GM12878 (cell line): ENCODE results near the gene NUDCD3. TPM values are rescaled to one million over a fixed set of nuclear protein-coding genes. Genes with fewer than 3 reads are reported as not detected.

ENCODE experiments used
- ATAC-seq: fragments of 200-7000 bp; cut with Tn5 transposase; 3 replicates; pipeline ENCODE4 v1.9.1; 2020; ENCODE audit warnings: mild to moderate bottlenecking, moderate library complexity
- BruUV-seq: library from RNA; stranded (reverse); fragments of 400-500 nt; replicated peaks from 2 replicates; lab custom pipeline; 2021; lab: Mats Ljungman, UMichigan
- CTCF ChIA-PET: fragments of 300-600 bp; sonication (Branson Sonifier 250); formaldehyde crosslinking; extraction: SDS; loops from one replicate; lab custom pipeline; 2021; ENCODE audit warnings: inconsistent platforms; lab: Yijun Ruan, JAX
- POLR2A ChIA-PET: fragments of 350-600 bp; formaldehyde crosslinking; extraction: SDS; loops from one replicate; lab custom pipeline; 2021; ENCODE audit warnings: inconsistent platforms; lab: Charles Lee
- RAD21 ChIA-PET: fragments of 300-600 bp; sonication (Branson Sonifier 250); formaldehyde crosslinking; loops from one replicate; lab custom pipeline; 2023; ENCODE audit warnings: antibody characterized with exemption; ENCODE audit not compliant: unreplicated experiment; lab: Charles Lee
- SMC1A ChIA-PET: fragments of 300-600 bp; sonication (Branson Sonifier 250); formaldehyde crosslinking; loops from one replicate; lab custom pipeline; 2023; ENCODE audit not compliant: unreplicated experiment, uncharacterized antibody; lab: Charles Lee
- DNase-seq: peaks from one replicate; pipeline ENCODE4 v3.0.0-alpha.2; 2011; ENCODE audit warnings: low read depth, low spot score
- FAIRE-seq: peaks from 3 replicates; lab custom pipeline; 2011; peaks lifted over from hg19 to GRCh38; lab: Jason Lieb, UNC
- H2AFZ ChIP-seq: 2 replicates; pipeline ENCODE4 v1.6.0; 2011; ENCODE audit warnings: low read depth, low read length, control low read depth; ENCODE audit not compliant: control insufficient read depth
- H3K27ac ChIP-seq: 2 replicates; pipeline ENCODE4 v1.5.1; 2011; ENCODE audit warnings: control low read depth; ENCODE audit not compliant: control insufficient read depth, insufficient read depth
- H3K27me3 ChIP-seq, 2 experiments: replicated peaks in 1 of 2; 2 replicates each; pipeline versions ENCODE4 v1.6.0 to v1.6.1; 2011; ENCODE audit warnings: low read length in 1 of 2; ENCODE audit not compliant: control insufficient read depth in 2 of 2, insufficient read depth in 2 of 2
- H3K36me3 ChIP-seq, 2 experiments: 2 replicates each; pipeline ENCODE4 v1.5.1; 2011; ENCODE audit warnings: low read length in 1 of 2; ENCODE audit not compliant: control insufficient read depth in 2 of 2, insufficient read depth in 2 of 2
- H3K4me1 ChIP-seq: 2 replicates; pipeline ENCODE4 v1.6.1; 2011; ENCODE audit warnings: mild to moderate bottlenecking, low read length, moderate library complexity, mixed read lengths; ENCODE audit not compliant: control insufficient read depth, insufficient read depth
- H3K4me2 ChIP-seq: 2 replicates; pipeline ENCODE4 v1.6.0; 2011; ENCODE audit warnings: control low read depth; ENCODE audit not compliant: control insufficient read depth, insufficient read depth
- H3K4me3 ChIP-seq: fragments of 200-600 bp; sonication (generic); 2 replicates; pipeline ENCODE4 v1.5.1; 2016
- H3K79me2 ChIP-seq: 2 replicates; pipeline ENCODE4 v1.6.0; 2011; ENCODE audit warnings: low read length; ENCODE audit not compliant: control insufficient read depth, insufficient read depth
- H3K9ac ChIP-seq: 2 replicates; pipeline ENCODE4 v1.8.0; 2011; ENCODE audit warnings: low read length, control low read depth, mixed read lengths; ENCODE audit not compliant: control insufficient read depth, insufficient read depth
- H3K9me3 ChIP-seq: replicated peaks from 3 replicates; pipeline ENCODE4 v1.5.1; 2011; ENCODE audit warnings: mild to moderate bottlenecking, low read length; ENCODE audit not compliant: control insufficient read depth, insufficient read depth
- H4K20me1 ChIP-seq: 2 replicates; pipeline ENCODE4 v1.6.0; 2011; ENCODE audit not compliant: control insufficient read depth, insufficient read depth
- BHLHE40 ChIP-seq, 2 experiments: fragments of 450-650 bp in 1 of 2; IDR thresholded peaks; 2 replicates each; pipeline ENCODE4 v1.6.1; 2011 to 2017; ENCODE audit warnings: low read depth in 2 of 2, borderline replicate concordance in 1 of 2, improper control_type of control experiment in 1 of 2, low read length in 1 of 2, mild to moderate bottlenecking in 1 of 2
- CEBPB ChIP-seq, 2 experiments: fragments of 150-350 bp in 1 of 2; IDR thresholded peaks; 2 replicates each; pipeline ENCODE4 v1.6.1; 2012 to 2014; ENCODE audit warnings: low read depth in 2 of 2, low read length in 2 of 2, borderline replicate concordance in 1 of 2, inconsistent platforms in 1 of 2
- CHD4 ChIP-seq: fragments of 200-600 bp; sonication (generic); IDR thresholded peaks from 2 replicates; pipeline ENCODE4 v1.6.1; 2016; ENCODE audit warnings: mild to moderate bottlenecking
- NFYB ChIP-seq: IDR thresholded peaks from 2 replicates; pipeline ENCODE4 v1.6.1; 2011; ENCODE audit warnings: low read depth, mild to moderate bottlenecking, low read length, improper control_type of control experiment, moderate library complexity; ENCODE audit not compliant: insufficient read depth
- POLR2A ChIP-seq: IDR thresholded peaks from 2 replicates; pipeline ENCODE4 v1.6.1; 2011; ENCODE audit warnings: low read depth, mild to moderate bottlenecking, low read length
- POLR2AphosphoS5 ChIP-seq: IDR thresholded peaks from 2 replicates; pipeline ENCODE4 v1.6.1; 2011; ENCODE audit warnings: mild to moderate bottlenecking, low read length, inconsistent platforms
- RELA ChIP-seq: fragments of 450-650 bp; IDR thresholded peaks from 2 replicates; pipeline ENCODE4 v1.8.0; 2014; ENCODE audit warnings: borderline replicate concordance; ENCODE audit not compliant: partially characterized antibody
- SIN3A ChIP-seq: IDR thresholded peaks from 2 replicates; pipeline ENCODE4 v1.6.1; 2012; ENCODE audit warnings: low read depth, low read length, improper control_type of control experiment
- SMAD1 ChIP-seq: fragments of 450-650 bp; IDR thresholded peaks from 2 replicates; pipeline ENCODE4 v1.6.1; 2018; ENCODE audit warnings: mild to moderate bottlenecking, low read depth; ENCODE audit not compliant: partially characterized antibody
- SP1 ChIP-seq: IDR thresholded peaks from one replicate; pipeline ENCODE4 v1.6.1; 2011; ENCODE audit warnings: low read depth, low read length
- SPI1 ChIP-seq: IDR thresholded peaks from 2 replicates; pipeline ENCODE4 v1.6.1; 2011; ENCODE audit warnings: low read depth, mild to moderate bottlenecking, low read length, moderate library complexity, borderline replicate concordance; ENCODE audit not compliant: insufficient read depth
- STAT3 ChIP-seq: IDR thresholded peaks from 2 replicates; pipeline ENCODE4 v1.6.1; 2011; ENCODE audit warnings: low read depth, low read length, improper control_type of control experiment
- YY1 ChIP-seq: IDR thresholded peaks from 2 replicates; pipeline ENCODE4 v1.6.1; 2011; ENCODE audit warnings: low read depth, mild to moderate bottlenecking, low read length
- ZNF274 ChIP-seq: IDR thresholded peaks from one replicate; pipeline ENCODE4 v1.8.0; 2011; ENCODE audit not compliant: insufficient read length, insufficient read depth
- ZNF622 ChIP-seq: fragments of 450-650 bp; IDR thresholded peaks from 2 replicates; pipeline ENCODE4 v1.6.1; 2017; ENCODE audit warnings: mild to moderate bottlenecking, inconsistent platforms
- ZNF687 ChIP-seq: fragments of 450-650 bp; IDR thresholded peaks from 2 replicates; pipeline ENCODE4 v1.6.1; 2017; ENCODE audit warnings: mild to moderate bottlenecking, moderate library complexity
- WGBS: methylation state at CpG from one replicate; pipeline ENCODE4 v1.1.6; 2016; ENCODE audit warnings: low lambda C conversion rate; ENCODE audit not compliant: insufficient replicate concordance, insufficient coverage; ENCODE audit errors: missing lambda C conversion rate; 5-methylcytosine and 5-hydroxymethylcytosine counted together
- in situ Hi-C: fragments of 300-500 bp; cut with MboI; formaldehyde crosslinking; loops from 9 replicates; pipeline ENCODE4 v1.14.3; 2018; ENCODE audit warnings: mixed read lengths
- intact Hi-C: fragments of 100-400 bp; cut with micrococcal nuclease; formaldehyde crosslinking; loops from one replicate; pipeline ENCODE4 v1.14.2; 2022; ENCODE audit not compliant: unreplicated experiment
- polyA plus RNA-seq, 11 experiments: library from polyadenylated mRNA; depleted of rRNA in 4 of 11; unstranded in 6 of 11; stranded (reverse) in 5 of 11; fragments of >200 nt; fragmentation: Nextera tagmentation in 4 of 11; fragmentation: Illumina TruSeq in 1 of 11; extraction: Ambion mirVana in 4 of 11; extraction: Trizol in 1 of 11; gene quantifications; 1 replicate in 1 of 11; 2 replicates in 10 of 11; pipeline versions ENCODE4 v1.2.1 to v1.2.3, GENCODE V29; 2011 to 2016; ENCODE audit warnings: inconsistent platforms in 2 of 11, missing spikeins in 2 of 11, low read depth in 1 of 11
- total RNA-seq, 4 experiments: library from RNA; depleted of rRNA in 3 of 4; stranded (reverse); fragments of >200 nt in 3 of 4; fragmentation: Illumina TruSeq in 1 of 4; extraction: Trizol in 1 of 4; gene quantifications; 2 replicates each; pipeline versions ENCODE4 v1.2.1 to v1.2.3, GENCODE V29; 2013 to 2021
- TF ChIP-seq, protein P1 (sequence below): IDR thresholded peaks from 2 replicates; pipeline ENCODE4 v1.6.1; 2011; ENCODE audit warnings: borderline replicate concordance, low read depth, mild to moderate bottlenecking, moderate library complexity, mixed read lengths, low read length; ENCODE audit not compliant: insufficient read depth; ENCODE audit errors: extremely low read length

NUDCD3 gene
- total and polyA plus RNA-seq, 10 of the 15 experiments (the other 5 are each of a cell fraction or from before 2014, with no cell fraction given) = 25.0 to 89.8 (median 46.4) TPM

DNA sequence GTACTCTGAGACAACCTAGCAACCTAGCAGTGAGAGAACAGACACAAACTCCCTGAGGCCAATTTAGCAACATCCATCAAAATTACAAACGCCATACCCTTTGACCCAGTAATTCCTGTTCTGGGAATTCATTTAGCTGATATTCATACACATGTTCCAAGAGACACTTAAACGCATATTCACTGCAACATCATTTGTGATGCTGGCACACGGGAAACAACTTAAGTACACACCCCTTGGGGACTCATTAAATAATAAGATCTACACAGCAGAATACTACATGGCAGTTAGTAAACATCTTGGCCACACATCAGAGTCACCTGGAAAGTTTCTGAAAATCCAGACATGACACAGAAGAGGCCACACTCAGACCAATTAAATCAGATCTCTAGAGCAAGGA, 17.6 kb downstream of the NUDCD3 start:
- TF ChIP-seq SMAD1 = no peak
- TF ChIP-seq RELA = no peak
- no peak for TF ChIP-seq CHD4
- no peak for TF ChIP-seq BHLHE40 (IDR thresholded peaks at IDR 0.05; ENCODE audit: borderline replicate concordance in 1 of 2, low read depth in 2 of 2, low read length in 1 of 2)
- TF ChIP-seq, protein P1, sequence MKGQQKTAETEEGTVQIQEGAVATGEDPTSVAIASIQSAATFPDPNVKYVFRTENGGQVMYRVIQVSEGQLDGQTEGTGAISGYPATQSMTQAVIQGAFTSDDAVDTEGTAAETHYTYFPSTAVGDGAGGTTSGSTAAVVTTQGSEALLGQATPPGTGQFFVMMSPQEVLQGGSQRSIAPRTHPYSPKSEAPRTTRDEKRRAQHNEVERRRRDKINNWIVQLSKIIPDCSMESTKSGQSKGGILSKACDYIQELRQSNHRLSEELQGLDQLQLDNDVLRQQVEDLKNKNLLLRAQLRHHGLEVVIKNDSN = no peak
- TF ChIP-seq SP1 = no peak
- no peak for TF ChIP-seq POLR2A
- TF ChIP-seq ZNF687 = no peak
- no peak for TF ChIP-seq NFYB
- TF ChIP-seq CEBPB (IDR thresholded peaks at IDR 0.05; ENCODE audit: borderline replicate concordance in 1 of 2, low read depth in 2 of 2, low read length in 2 of 2) = no peak
- no peak for TF ChIP-seq STAT3
- TF ChIP-seq SIN3A = no peak
- no peak for TF ChIP-seq ZNF622
- TF ChIP-seq POLR2AphosphoS5 = no peak
- TF ChIP-seq ZNF274 = no peak
- no peak for TF ChIP-seq YY1
- no peak for TF ChIP-seq SPI1
- Histone ChIP-seq H3K4me1 (no peaks in the 10 kb centered on the region), H3K36me3 (peaks cover 5 to 16% of the 10 kb centered on the region in 2 experiments), H3K27ac (no peak overlapping the region), H3K9me3 (no peaks in the 10 kb centered on the region), H3K4me2 (no peak overlapping the region), H3K9ac (no peak overlapping the region), H2AFZ (no peak overlapping the region), H4K20me1 (no peaks in the 10 kb centered on the region), H3K4me3 (no peak overlapping the region), H3K27me3 (no peaks in the 10 kb centered on the region), H3K79me2 (peaks cover 12% of the 10 kb centered on the region)
- no TSS peak for BruUV-seq
- RAD21 ChIA-PET = no interaction called here
- POLR2A ChIA-PET = no interaction called here
- in situ Hi-C loops = no loop called here
- 69% methylated on average over 3 of the region's 3 CpGs for WGBS
- DNase-seq (no peak), FAIRE-seq (no peak), ATAC-seq (no peak)
- SMC1A ChIA-PET = interaction anchor here (0.7 to 4.5 kb wide), 3 partner anchors 11 to 262 kb away, joined by 4 to 26 read pairs (median 16); no protein-coding TSS in a partner anchor
- CTCF ChIA-PET = interaction anchor here (1.1 to 4.2 kb wide), 2 partner anchors 10 to 230 kb away, joined by 3 to 41 read pairs; no protein-coding TSS in a partner anchor
- intact Hi-C loops = no loop called here
